ENCODE data around the gene HOXD3. TPM values are rescaled to one million over a fixed set of nuclear protein-coding genes. Genes with fewer than 3 reads are reported as not detected.

HOXD3 gene
- not detected for total RNA-seq

GRCh38 chr2:176156807-176157498 is at the start of gene HOXD3:
Gene HOXD3 (plus strand): TSS chr2:176157307. CDS start chr2:176169115, 11,808 bp downstream.
- no peak for DNase-seq
- Mint-ChIP-seq H3K4me1 (peaks cover 17% of the 10 kb centered on the region), H3K9me3 (peaks cover 1% of the 10 kb centered on the region), H3K27ac (no peak within 1 kb of the TSS), H3K4me3 (peak within 1 kb of the TSS; percentile 54), H3K27me3 (peaks cover 93% of the 10 kb centered on the region), H3K36me3 (no peaks in the 10 kb centered on the region)

- Mint-ChIP-seq H3K27ac (no peak overlapping the region), H3K4me3 (no peak overlapping the region), H3K27me3 (peaks cover 90% of the 10 kb centered on the region), H3K9me3 (peaks cover 9% of the 10 kb centered on the region), H3K36me3 (peaks cover 4% of the 10 kb centered on the region), H3K4me1 (peaks cover 33% of the 10 kb centered on the region)
- DNase-seq, result no peak
Measured at GRCh38 chr2:176107731-176108181, 49.4 kb upstream of the HOXD3 start.

DNA sequence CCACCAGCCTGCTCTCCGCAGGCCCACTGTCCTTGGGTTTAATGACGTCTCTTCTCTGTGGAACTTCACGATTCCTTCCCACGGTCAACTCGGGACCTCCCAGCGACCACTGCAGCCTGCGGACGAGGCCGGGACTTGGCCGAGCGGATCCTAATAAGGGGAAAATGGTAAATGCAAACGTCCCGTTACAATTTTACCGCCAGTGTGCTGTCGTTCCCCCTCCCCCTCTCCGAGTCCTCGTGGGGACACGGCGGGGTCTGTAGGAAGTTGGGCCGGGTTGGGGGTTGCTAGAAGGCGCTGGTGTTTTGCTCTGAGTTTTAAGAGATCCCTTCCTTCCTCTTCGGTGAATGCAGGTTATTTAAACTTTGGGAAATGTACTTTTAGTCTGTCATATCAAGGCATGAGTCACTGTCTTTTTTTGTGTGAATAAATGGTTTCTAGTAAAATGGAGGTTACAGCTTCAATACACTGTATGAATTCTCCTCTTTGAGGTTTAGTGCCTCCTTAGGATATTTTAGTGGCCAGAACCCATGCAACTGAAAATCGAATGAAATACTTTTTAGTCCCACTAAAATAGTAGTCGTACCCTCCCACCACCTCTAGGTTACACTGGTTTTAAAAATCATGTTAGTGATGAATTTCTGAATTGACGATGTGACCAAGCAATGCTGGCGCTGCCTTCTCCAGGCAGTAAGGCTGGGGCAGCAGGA is 47.8 kb upstream of the HOXD3 start:
- H3K36me3 Mint-ChIP-seq, result peaks cover 4% of the 10 kb centered on the region
- peaks cover 29% of the 10 kb centered on the region for H3K4me1 Mint-ChIP-seq
- H3K27me3 Mint-ChIP-seq, result peaks cover 90% of the 10 kb centered on the region
- no peak overlapping the region for H3K4me3 Mint-ChIP-seq
- peak overlapping the region; percentile 9 for H3K27ac Mint-ChIP-seq
- H3K9me3 Mint-ChIP-seq, result peaks cover 10% of the 10 kb centered on the region
- DNase-seq, result no peak

DNA sequence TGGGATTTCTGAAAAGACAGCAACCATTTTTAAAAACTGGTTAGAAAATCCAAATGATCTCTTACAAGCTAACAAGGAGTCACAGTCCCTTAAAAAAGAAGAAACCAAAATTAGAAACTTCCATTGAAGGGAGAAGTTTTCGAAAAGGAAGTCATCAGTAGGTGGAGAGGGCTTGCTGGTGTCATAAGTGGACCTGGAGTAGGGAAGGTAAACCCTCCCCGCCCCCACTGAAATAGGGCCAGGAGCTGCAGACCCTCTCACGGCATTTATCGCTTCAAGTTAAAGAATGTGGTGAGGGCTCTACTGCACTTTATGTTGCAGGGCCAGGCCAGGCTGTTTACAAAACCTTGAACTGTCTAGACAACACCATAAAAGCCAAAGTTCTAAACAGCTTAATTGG is 47.2 kb upstream of the HOXD3 start:
- no peak overlapping the region for H3K4me3 Mint-ChIP-seq

DNA sequence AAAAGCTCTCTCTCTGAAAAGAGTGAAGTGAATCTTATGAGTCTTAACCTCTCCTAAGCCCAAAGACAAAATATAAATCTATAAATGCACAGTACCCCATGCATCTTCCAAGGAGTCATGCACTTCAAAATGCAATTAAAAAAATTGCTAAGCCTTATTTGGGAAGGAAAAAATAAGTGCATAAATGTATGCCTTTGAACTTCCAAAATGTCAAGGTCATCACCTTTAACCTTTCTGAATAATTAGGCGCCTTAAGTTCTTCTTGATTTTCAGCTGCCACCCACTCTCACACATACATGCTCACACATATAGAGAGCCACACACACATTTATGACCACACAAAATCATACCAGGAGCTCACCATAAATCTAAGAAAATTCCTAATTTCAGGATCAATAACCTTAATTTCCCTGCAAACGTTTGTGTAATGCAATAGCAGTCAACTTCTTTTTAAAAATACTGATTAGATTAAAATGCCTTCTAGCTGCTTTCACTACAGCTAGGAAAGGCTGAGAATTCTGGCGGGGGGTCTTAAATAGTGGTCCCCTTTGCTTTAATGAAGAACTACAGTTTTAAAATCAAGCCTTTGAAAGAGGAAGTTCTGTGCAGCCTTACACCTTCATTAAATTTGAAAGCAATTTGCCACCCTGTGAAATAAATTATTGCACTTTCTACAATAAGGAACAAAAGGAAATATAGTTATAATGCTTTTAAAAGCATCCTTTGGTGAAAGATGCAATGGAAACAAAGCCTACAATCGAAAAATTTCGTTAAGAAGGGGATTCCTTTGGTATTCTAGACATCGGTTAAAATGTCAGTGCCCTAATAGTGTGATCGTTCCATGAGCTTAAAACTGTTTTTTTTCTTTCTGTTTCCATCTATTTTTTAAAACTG is 46.4 kb upstream of the HOXD3 start:
- peaks cover 90% of the 10 kb centered on the region for H3K27me3 Mint-ChIP-seq
- H3K4me1 Mint-ChIP-seq, result peaks cover 18% of the 10 kb centered on the region
- H3K36me3 Mint-ChIP-seq, result peaks cover 4% of the 10 kb centered on the region
- peaks cover 11% of the 10 kb centered on the region for H3K9me3 Mint-ChIP-seq
- no peak overlapping the region for H3K4me3 Mint-ChIP-seq
- DNase-seq, result no peak
- no peak overlapping the region for H3K27ac Mint-ChIP-seq

More for the DNA sequence above, 47.2 kb upstream of the HOXD3 start:
- peaks cover 90% of the 10 kb centered on the region for H3K27me3 Mint-ChIP-seq
- peaks cover 11% of the 10 kb centered on the region for H3K9me3 Mint-ChIP-seq
- peaks cover 23% of the 10 kb centered on the region for H3K4me1 Mint-ChIP-seq
- no peak overlapping the region for H3K27ac Mint-ChIP-seq
- no peak for DNase-seq
- H3K36me3 Mint-ChIP-seq, result peaks cover 4% of the 10 kb centered on the region

DNA sequence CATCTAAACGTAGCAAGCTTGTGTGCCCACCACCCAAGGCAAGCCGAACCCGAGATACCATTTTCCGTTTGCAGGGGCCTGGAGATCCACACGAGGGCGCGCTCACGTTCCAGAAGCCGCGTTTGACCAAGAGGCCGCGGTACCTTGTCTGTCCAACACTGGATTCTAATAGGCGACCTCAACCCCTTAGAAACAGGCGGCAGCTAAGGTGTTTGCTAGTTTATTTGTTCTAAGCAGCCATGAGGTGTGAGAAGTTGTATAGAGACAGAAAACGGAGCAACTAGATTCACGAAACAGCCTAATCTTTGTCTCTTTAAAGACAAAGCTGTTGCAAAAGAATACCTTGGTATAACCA is 45.8 kb upstream of the HOXD3 start:
- DNase-seq, result no peak
- Mint-ChIP-seq H3K9me3 (peaks cover 12% of the 10 kb centered on the region), H3K27ac (no peak overlapping the region), H3K27me3 (peaks cover 90% of the 10 kb centered on the region), H3K4me1 (peaks cover 15% of the 10 kb centered on the region), H3K4me3 (no peak overlapping the region), H3K36me3 (peaks cover 1% of the 10 kb centered on the region)

DNA sequence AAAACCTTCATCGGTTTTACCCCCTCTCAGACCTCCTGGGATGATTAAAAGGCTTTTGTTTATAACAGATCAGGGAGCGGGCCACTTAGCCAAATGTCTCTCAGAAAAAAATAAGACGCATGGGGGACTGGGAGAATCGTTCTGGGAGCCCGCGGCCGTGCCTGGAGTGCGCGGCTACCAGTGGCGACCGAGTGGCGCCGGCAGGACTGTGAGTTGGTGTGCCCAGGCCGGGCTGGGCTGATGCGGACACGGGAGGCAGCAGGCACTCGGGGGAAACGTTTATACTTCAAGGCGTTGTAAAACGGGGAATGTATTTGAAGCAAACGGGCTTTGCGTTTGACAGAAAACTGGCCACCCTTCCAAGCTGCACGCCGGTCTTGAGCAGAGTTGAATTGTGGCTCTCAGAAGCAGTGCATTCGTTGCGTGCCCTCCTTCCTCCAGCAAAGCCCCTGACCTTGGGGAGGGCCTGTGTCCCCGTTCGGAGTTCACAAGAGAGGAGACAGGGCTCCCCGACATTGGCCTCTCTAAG is 45.2 kb upstream of the HOXD3 start:
- peaks cover 93% of the 10 kb centered on the region for H3K27me3 Mint-ChIP-seq
- H3K4me3 Mint-ChIP-seq, result no peak overlapping the region
- DNase-seq, result no peak
- H3K4me1 Mint-ChIP-seq, result peaks cover 13% of the 10 kb centered on the region
- peaks cover 3% of the 10 kb centered on the region for H3K36me3 Mint-ChIP-seq
- H3K27ac Mint-ChIP-seq, result no peak overlapping the region
- peaks cover 15% of the 10 kb centered on the region for H3K9me3 Mint-ChIP-seq

GRCh38 chr2:176112375-176113302 is 44.5 kb upstream of the HOXD3 start:
- Mint-ChIP-seq H3K4me1 (peaks cover 11% of the 10 kb centered on the region), H3K4me3 (no peak overlapping the region)

DNA sequence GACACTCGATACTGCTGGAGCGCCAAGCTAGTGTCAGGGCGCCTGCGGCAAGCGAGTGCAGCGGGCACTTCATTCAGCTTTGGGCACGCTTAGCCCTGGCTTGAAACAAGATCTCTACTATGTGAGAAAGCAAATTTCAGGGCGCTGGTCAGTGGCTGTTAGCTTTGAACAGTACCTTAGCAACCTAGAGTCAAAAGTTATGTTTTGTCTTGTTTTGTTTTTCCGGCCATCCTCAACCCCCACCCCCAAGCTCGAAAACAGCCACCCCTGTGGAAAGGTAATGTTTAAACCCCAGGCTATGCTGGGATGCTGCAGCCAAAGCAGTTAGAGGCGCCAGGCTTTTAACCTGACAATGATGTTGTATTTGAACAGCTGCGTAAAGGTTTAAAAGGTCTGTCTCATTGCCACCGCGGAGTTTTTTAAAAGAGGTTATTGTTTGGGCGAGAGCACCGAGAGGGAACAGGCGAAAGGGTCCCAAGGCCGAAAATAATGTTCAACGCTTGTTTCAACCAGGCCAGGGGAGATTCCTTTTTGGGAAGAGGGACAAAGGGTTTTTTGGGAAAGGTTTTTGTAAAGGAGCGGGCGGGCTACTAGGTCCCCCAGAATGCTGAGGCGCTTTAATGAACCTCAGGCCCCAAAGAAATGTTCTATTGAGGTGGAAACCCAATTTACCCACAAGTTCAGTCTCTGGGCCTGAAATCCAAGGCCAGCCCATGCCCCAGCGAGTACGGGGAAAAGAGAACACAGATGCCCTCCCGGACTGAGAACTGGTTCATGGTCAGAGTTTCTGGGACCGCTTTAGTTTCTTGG is 42.8 kb upstream of the HOXD3 start:
- H3K36me3 Mint-ChIP-seq, result peaks cover 6% of the 10 kb centered on the region
- H3K4me1 Mint-ChIP-seq, result peaks cover 6% of the 10 kb centered on the region
- no peak overlapping the region for H3K4me3 Mint-ChIP-seq
- DNase-seq, result no peak
- peaks cover 100% of the 10 kb centered on the region for H3K27me3 Mint-ChIP-seq
- H3K27ac Mint-ChIP-seq, result no peak overlapping the region
- peaks cover 15% of the 10 kb centered on the region for H3K9me3 Mint-ChIP-seq

More at GRCh38 chr2:176112375-176113302, 44.5 kb upstream of the HOXD3 start:
- no peak for DNase-seq
- Mint-ChIP-seq H3K9me3 (peaks cover 15% of the 10 kb centered on the region), H3K27ac (no peak overlapping the region), H3K27me3 (peaks cover 96% of the 10 kb centered on the region), H3K36me3 (peaks cover 4% of the 10 kb centered on the region)

DNA sequence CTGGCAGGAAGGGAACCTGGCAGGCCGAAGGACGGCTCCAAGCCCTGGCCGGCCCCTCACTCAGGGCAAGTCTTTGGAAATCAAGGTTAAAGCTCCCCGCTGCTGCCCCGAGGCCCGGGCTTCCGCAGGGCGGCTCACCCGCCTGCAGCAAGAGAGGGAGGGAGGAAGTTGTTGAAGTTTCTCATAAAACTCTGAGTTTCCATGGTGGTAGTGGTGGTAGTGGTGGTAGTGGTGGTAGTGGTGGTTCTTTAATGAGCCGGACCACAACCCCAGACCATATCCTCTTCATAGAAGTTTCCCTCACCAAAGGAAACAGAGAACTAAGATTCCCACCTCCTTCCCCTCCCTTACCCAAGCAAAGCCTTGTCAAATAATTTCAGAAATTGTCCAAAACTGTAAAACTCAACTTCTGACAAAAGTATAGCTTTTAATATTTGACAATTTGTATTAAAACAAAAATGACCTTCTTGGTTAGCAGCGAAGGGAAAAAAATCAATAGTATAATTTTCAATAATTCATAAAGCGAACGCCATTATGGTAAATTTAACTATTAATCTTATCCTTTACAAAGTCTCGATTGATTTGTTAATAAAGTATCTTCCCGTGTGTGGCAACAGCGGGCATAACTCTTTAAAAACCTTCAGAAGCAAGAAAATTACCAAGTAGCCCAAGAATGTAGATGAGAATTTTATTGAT is 42.0 kb upstream of the HOXD3 start:
- peaks cover 100% of the 10 kb centered on the region for H3K27me3 Mint-ChIP-seq
- peaks cover 6% of the 10 kb centered on the region for H3K36me3 Mint-ChIP-seq
- no peak overlapping the region for H3K4me3 Mint-ChIP-seq
- peaks cover 6% of the 10 kb centered on the region for H3K4me1 Mint-ChIP-seq
- no peak for DNase-seq
- no peak overlapping the region for H3K27ac Mint-ChIP-seq
- peaks cover 13% of the 10 kb centered on the region for H3K9me3 Mint-ChIP-seq

- peaks cover 12% of the 10 kb centered on the region for H3K9me3 Mint-ChIP-seq
- H3K36me3 Mint-ChIP-seq, result peaks cover 6% of the 10 kb centered on the region
- no peak within 1 kb of the TSS for H3K27ac Mint-ChIP-seq
- no peak for DNase-seq
- H3K4me3 Mint-ChIP-seq, result no peak within 1 kb of the TSS
- H3K4me1 Mint-ChIP-seq, result peaks cover 5% of the 10 kb centered on the region
- H3K27me3 Mint-ChIP-seq, result peaks cover 100% of the 10 kb centered on the region
Measured at GRCh38 chr2:176115883-176116813, 41.0 kb upstream of the HOXD3 start, which contains the start of gene HOXD10. Gene HOXD10 (plus strand): TSS chr2:176116778. CDS start chr2:176116834, 56 bp downstream.

Data from activated naive CD8-positive, alpha-beta T cell treated with anti-CD3 and anti-CD28 coated beads for 36 hours (primary cell).